HG02678 (cell line): ENCODE results near the gene ARID1A.

Experiments used
- ATAC-seq: cut with Tn5 transposase; IDR thresholded peaks from one replicate; pipeline ENCODE4 v1.9.1; 2021; ENCODE audit warnings: mild to moderate bottlenecking, moderate library complexity; ENCODE audit not compliant: unreplicated experiment

The ARID1A gene

DNA sequence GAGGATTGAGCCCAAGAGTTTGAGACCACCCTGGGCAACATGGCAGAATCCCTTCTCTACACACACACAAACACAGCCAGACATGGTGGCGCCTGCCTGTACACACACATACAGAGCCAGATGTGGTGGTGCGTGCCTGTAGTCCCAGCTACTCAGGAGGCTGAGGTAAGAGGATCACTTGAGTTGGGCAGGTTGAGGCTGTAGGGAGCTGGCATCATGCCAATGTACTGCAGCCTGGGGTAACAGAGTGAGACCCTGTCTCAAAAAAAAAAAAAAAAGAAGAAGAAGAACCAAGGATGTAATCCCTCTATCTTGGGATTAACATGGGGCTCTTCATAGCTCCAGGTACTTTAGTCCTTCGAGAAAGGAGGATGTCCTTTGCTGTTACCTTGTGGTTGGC lies 62.5 kb downstream of the ARID1A start:
- no peak for ATAC-seq

DNA sequence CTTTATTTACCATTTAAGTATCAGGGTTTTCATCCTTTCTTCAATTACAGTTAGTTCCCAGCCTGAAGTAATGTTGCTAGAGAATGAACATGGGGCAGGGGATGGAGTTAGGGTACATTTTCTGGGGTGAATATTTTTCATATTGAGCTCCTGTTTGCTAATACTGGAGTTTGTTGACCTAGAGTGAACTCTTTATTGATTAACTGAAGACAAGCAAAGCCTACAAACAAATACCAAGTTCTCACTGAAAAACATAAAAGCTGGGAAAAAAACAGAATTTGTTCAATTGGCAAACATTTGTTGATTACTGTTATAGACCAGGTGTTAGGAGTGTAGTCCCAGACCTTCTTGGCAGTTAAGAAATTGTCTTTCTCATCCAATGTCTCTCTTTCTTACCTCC lies 63.7 kb downstream of the ARID1A start:
- ATAC-seq = no peak

DNA sequence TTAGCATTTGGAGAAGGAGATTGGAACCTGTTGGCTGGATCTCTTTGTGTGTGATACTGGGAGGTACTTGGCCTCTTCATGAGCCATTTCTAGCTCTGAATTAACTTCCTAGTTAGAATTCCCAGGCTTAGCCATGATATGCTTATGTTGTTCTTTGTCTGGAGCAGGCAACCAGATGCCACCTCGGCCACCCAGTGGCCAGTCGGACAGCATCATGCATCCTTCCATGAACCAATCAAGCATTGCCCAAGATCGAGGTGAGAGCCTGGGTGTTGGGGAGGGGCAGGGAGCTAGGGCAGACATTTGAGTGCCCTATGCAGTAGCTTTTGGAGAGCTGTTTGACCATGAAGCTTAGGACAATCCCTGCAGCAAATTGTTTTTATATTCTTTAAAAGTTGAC lies 65.4 kb downstream of the ARID1A start:
- ATAC-seq = no peak

DNA sequence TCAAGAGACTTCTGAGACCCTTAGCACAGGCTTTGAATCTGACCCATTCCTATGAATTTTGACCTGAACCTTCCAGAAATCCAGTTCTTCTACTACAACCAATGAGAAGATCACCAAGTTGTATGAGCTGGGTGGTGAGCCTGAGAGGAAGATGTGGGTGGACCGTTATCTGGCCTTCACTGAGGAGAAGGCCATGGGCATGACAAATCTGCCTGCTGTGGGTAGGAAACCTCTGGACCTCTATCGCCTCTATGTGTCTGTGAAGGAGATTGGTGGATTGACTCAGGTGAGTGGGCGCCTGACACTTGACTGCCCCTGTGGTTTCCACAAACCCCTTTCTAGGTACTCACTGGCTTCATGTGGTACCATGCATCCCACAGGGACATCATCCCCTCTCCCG lies 71.9 kb downstream of the ARID1A start:
- ATAC-seq = no peak

DNA sequence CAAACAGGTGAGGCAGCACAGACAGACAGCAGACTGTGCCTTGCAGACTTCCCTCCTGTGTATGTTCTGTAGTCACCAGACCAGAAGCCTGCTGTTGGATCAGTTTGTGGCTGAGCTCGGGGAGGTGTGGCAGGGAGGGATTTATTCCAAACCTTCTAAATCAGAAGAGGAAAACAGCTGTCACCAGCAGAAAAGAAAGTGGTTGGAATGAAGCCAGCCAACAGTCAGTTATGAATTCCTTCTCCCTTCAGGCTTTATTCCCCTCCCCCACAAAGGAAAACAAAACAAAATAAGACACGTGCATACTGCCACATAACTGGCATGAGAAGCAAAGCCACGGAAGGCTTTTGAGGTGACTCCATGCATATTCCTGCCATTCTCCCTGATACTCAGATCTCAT lies 72.9 kb downstream of the ARID1A start:
- no peak for ATAC-seq

DNA sequence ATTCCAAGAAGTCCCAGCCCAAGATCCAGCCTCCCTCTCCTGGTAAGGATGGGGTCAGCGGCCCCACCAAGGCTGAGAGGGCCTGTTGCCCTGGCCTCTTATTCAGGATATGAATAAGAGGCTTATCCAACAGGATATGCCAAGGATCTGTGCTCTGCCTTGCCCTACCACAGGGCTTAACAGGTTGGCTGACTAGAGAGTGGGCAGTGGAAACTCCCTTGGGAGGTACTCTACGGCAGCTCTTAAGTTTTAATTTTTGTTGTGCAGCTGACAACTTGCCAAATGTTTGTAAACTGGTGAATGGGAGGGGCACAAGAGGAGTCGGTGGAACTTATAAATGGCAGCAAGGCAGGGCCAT lies 75.4 kb downstream of the ARID1A start:
- ATAC-seq = no peak

DNA sequence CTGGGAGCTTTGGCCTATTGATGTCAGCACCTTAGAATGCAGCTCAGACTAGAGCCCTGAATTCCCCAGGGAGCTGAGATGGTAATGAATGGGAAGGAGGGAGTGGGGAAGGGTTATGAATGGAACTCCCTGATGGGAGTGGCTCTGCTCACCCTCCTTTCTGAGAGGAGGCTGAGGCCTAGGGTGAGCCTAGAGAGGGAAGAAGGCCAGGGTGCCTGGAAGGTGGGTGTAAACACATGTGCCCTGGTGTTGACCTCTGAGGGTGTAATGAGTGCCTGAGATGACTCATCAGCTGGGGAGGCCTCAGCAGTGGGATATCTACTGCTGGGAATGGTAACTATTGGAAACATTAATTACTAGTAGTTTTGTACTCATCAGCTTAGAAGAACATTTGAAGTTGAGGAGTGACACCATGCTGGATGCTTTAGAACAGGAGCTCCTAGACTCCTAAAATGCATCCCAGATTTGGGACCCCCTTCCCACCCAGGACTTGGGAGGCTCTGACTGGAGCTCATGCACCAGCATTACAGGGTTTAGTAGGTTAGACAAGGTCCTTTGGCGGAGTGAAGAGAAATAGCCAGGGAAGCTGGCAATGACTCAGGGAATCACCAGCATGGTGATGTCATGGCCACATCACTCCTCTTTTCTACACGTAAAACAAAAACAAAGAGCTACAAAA lies 76.0 kb downstream of the ARID1A start:
- ATAC-seq = no peak

DNA sequence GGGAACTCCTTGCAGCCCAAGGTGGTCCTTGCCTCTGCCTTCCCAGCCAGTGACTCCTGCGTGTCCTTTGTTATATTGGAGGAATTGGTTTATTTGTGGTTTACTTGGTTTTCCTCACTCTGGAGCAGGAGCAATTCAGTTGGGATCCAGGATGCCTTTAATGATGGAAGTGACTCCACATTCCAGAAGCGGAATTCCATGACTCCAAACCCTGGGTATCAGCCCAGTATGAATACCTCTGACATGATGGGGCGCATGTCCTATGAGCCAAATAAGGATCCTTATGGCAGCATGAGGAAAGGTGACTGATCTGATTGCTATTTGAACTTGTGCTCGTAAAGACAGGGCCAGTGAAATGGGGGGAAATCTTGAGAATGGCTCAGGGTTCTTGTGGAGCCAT lies 76.9 kb downstream of the ARID1A start:
- no peak for ATAC-seq

DNA sequence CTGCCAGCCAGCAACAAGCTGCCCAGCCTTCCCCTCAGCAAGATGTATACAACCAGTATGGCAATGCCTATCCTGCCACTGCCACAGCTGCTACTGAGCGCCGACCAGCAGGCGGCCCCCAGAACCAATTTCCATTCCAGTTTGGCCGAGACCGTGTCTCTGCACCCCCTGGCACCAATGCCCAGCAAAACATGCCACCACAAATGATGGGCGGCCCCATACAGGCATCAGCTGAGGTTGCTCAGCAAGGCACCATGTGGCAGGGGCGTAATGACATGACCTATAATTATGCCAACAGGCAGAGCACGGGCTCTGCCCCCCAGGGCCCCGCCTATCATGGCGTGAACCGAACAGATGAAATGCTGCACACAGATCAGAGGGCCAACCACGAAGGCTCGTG lies 78.6 kb downstream of the ARID1A start:
- ATAC-seq = no peak

DNA sequence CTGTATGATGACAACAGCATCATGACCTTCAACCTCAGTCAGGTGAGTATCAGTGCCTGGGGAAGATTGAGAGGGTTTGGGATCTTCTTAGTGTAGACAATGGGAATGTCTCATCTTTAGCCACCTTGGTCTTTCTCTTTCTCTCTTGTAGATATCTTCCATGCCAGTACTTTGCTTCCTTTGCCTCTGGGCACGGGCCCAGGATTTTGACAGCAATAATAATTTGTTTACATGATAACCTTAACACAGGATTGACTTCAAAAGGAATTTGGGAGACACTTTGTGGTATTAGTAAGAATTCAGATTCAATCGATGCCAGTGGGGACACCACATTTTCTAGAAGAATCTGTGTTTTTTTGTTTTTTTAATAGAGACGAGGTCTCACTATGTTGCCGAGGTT lies 79.9 kb downstream of the ARID1A start:
- no peak for ATAC-seq

DNA sequence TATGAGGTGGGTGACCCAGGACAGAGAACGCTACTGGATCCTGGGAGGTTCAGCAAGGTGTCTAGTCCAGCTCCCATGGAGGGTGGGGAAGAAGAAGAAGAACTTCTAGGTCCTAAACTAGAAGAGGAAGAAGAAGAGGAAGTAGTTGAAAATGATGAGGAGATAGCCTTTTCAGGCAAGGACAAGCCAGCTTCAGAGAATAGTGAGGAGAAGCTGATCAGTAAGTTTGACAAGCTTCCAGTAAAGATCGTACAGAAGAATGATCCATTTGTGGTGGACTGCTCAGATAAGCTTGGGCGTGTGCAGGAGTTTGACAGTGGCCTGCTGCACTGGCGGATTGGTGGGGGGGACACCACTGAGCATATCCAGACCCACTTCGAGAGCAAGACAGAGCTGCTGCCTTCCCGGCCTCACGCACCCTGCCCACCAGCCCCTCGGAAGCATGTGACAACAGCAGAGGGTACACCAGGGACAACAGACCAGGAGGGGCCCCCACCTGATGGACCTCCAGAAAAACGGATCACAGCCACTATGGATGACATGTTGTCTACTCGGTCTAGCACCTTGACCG lies 83.4 kb downstream of the ARID1A start:
- ATAC-seq = no peak

DNA sequence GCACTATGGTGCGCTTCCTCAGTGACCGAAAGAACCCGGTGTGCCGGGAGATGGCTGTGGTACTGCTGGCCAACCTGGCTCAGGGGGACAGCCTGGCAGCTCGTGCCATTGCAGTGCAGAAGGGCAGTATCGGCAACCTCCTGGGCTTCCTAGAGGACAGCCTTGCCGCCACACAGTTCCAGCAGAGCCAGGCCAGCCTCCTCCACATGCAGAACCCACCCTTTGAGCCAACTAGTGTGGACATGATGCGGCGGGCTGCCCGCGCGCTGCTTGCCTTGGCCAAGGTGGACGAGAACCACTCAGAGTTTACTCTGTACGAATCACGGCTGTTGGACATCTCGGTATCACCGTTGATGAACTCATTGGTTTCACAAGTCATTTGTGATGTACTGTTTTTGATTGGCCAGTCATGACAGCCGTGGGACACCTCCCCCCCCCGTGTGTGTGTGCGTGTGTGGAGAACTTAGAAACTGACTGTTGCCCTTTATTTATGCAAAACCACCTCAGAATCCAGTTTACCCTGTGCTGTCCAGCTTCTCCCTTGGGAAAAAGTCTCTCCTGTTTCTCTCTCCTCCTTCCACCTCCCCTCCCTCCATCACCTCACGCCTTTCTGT lies 84.6 kb downstream of the ARID1A start:
- no peak for ATAC-seq

DNA sequence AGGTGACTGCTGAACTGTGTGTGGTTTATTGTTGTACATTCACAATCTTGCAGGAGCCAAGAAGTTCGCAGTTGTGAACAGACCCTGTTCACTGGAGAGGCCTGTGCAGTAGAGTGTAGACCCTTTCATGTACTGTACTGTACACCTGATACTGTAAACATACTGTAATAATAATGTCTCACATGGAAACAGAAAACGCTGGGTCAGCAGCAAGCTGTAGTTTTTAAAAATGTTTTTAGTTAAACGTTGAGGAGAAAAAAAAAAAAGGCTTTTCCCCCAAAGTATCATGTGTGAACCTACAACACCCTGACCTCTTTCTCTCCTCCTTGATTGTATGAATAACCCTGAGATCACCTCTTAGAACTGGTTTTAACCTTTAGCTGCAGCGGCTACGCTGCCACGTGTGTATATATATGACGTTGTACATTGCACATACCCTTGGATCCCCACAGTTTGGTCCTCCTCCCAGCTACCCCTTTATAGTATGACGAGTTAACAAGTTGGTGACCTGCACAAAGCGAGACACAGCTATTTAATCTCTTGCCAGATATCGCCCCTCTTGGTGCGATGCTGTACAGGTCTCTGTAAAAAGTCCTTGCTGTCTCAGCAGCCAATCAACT lies 85.5 kb downstream of the ARID1A start:
- no peak for ATAC-seq

DNA sequence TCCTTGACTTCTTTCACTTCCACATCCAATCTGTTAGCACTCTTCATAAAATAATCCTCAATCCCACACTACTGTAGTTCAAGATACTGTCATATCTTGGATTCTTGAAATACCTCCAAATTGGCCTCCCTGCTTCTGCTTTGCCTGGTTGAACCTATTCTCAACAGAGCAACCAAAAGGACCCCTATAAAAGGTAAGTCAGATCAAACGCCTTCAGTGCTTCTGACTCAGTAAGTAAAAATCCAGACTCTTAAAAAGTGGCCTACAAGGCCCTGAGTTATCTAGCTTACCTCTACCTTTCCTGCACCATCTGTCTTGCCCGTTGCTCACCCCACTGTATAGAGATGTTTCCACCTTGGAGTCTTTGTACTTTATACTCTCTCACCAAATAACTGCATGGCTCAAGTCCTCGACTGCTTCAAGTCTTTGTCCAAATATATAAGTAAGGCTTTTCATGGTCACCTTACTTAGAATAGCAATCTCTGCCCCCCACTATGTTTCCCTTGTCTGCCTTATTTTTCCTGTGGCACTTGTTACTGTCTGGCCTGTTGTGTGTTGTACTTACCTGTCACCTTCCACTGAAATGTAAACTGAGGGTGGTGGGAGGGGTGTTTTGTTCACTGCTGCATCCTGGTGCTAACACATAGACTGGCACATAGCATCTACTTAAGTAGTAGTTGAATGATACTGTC lies 86.9 kb downstream of the ARID1A start:
- no peak for ATAC-seq

DNA sequence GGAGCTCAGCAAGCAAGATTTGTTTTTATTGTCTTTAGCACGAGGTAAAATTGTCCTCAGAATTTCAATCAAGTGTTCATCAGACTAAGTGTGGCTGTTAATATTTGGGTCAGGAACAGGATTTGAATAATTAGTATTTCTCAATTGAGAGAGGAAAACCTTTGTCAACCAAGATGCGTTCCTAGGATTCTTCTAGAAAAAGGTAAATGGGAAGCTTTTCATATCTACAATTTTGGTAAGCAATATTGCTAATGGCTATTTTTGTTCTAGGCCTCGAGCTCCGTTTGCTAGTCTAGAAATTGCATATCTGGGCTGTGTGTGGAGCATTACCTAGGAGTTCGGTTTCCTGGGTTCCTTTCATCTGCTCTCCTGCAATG lies 87.8 kb downstream of the ARID1A start:
- ATAC-seq = no peak

DNA sequence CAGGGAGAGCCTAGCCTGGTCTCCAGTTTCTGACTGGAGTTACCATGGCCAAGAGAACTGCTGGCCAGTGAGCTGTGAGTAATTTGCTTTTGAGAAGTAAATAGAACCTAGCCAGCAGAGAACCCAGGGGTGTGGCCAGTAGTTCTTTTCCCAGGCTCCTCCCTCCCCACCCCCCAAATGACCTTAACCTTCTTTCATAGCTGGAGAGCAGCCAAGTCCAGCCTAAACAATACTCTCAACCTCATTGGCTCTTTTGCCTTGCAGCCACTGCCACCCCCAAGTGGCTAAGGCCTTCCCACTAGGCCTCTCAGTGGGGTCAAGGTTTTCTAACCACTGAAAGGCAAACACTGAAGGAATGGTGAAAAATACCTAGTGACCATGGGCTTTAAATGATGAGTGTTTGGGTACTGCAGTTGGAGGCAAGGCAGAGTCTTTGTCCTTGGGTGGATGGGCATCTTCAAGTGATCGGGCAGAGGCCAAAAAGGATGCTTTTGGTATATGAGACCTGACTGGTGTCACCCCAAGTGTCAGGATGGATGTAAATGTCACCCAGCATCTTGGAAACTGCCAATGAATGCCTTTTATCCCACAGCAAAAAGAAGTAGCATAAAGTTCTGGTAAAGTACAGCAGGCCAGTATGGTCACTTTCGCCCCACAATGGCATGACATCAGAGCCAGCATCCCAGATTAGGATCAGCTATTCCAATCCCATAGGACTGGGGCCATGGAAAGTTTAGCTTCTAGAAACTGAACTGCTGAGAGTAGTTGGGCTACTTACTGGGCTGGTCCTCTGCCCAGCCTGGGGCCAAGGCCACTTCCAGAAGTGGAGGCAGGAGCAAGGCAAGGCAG lies 88.4 kb downstream of the ARID1A start:
- ATAC-seq = no peak

DNA sequence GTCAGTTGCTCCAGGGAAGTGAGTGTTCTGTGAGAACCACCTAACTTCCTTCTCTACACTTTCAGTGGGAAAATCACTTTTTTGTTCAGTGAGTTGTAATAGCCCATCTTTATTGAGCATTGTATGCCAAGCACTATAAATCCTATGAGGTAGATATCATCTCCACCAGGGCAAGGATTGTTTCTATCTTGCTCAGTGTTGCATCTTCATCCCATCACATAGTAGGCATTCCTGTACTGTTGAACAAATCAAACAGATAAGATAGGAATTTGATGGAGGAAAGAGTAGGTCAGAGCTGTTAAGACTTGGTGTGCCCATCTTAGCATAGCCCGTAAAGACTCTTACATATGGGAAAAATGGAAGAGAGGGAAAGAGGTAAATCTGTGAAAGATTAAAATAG lies 89.1 kb downstream of the ARID1A start:
- ATAC-seq = no peak

DNA sequence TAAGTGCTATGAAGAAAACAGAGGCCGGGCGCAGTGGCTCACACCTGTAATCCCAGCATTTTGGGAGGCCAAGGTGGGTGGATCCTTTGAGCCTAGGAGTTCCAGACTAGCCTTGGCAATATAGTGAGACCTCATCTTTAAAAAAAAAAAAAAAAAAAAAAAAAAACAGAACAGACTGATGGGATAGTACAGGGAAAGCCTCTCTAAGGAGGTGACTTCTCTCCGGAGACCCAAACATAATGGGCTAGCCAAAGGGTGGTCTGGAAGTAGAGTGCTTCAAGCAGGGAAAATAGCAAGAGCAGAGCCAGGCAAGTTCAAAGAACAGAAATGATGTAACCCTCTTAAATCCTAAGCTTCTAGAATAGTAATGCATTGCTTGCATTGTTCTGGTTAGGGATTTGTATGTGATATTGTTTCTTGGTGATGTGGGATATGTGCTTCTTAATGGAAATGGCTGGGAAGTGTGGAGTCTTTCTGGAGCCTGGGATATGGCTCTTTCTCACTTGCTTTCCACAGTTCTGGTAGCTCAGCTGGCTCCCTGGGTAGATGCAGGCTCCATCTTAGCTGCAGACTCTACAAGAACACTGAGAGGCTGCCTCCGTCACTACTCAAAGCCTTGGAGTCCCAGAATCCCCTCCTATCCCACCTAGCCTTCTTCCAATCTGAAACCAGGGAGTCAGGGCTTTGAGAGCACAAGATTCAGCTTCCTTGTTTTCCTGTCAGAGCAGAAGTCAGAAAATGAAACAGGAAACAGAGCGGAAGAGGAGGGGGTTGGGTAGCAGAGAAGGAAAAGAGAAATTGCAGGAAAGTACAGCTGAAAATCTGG lies 90.0 kb downstream of the ARID1A start:
- no peak for ATAC-seq

DNA sequence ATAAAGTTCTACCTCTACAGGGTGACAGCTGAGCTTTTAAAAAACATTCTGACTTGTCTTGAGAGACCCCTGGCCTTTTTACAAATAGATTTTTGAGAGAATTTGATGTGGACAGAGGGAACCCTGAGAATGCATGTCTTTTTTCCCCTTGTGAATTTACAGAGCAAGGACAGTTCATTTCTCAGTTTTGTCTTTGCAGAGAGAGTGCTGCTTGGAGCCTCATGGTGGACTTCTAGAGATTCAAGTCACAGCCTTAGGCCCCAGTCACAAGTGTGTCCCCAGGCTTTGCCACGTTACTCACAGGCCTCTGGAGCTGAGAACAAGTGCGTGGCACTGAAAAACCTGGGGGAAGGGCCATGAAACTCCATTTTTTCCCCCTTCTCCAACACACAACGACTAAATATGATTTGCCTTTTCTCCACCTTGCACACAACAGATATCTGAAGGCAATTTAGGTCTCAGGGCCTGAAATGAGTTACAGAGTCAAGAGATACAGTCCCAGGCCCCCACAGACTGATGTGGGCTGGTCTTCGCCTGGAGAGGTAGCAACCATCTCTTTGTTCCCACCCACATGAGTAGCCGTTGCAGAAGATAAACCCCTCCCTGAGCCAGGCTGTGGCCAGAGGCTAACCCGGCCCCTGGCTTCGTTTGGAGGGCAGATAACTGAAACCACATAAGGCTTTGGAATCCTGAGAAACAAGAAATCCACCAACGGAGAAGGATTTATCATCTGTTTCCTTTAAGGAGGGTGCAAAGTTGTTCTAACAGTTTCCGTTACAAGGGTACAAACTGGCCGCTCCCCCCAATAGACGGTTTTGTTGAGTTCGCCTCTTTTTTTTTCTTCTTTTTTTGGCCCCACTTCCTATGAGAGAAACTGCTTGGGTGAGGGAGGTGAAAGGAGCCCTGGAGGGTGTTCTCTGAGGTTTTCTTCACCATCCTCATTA lies 90.9 kb downstream of the ARID1A start:
- no peak for ATAC-seq
